HS-5 (cell line): Measurements from ENCODE around the gene COX7A1.
"Not testable (repeated sequence)": the region's sequence is repeated elsewhere in the genome, so short reads cannot be mapped to it uniquely, and the experiment has no call there.

Experiments used
- DNase-seq: peaks from one replicate; pipeline ENCODE4 v3.0.0-alpha.2; 2012; ENCODE audit warnings: low read depth

Gene COX7A1

DNA sequence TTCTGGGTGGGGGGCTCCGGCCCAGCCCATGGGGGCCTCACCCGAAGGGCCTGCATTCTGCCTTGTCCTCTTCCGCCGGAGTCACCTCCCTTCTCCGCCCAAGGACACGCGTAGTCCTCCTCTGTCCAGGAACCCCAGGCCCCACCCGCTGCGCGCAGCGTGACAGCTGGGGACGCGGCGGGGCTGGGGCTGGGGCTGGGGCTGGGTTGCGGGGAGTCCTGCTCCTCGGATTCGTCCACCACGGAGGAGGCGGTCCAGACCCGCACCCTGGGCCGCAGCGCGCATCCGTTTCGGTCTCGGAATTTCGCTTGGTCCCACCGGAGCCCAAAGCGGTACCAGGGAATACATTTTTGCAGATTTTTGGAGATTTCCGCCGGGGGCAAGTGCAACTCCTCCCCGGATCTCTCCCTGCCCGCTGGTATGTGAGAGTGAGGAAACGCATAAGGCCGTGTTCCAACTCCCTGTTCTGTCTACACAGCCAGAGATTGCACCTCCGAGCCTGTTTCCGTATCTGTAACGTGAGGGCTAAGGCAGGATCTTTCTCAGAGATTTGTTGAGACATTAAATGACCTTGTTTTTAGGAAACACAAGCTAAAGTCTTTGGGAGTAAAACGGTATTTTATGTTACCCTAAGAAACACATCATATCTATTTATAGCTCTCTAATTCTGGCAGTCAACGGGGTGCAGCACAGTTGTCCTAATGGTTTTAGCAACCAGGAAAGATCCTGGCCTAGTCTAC lies at the start of gene COX7A1:
COX7A1 (minus strand) TSS at position 96 of the 740 bp plus-strand sequence; CDS start at position 56, 40 bp downstream.
- DNase-seq, result no peak

DNA sequence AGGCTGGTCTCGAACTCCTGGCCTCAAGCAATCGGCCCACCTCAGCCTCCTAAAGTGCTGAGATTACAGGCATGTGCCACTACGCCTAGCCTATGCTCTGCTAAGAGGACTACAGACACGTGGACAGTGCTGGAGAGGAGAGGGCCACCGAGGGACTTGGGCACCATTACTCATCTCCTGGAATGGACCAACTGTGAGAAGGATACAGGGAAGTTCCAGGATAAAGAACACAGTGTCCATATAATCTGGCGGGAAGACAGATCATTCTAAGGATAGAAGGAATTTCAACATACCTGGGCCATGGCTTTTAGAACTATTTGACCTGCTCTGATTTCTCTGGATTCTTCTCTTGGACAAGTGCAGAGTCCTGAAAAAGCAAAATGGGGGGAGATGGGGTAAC lies 49.4 kb upstream of the COX7A1 start:
- no peak for DNase-seq

DNA sequence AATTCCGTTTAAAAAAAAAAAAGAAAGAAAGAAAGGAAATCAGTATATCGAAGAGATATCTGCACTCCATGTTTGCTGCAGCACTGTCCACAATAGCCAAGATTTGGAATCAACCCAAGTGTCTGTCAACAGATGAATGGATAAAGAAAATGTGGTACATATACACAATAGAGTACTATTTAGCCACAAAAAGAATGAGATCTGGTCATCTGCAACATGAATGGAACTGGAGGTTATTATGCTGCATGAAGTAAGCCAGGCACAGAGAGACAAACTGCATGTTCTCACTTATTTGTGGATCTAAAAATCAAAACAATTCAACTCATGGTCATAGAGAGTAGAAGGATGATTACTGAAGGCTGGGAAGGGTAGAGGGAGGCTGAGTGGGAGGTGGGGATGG lies 45.9 kb upstream of the COX7A1 start:
- no peak for DNase-seq

DNA sequence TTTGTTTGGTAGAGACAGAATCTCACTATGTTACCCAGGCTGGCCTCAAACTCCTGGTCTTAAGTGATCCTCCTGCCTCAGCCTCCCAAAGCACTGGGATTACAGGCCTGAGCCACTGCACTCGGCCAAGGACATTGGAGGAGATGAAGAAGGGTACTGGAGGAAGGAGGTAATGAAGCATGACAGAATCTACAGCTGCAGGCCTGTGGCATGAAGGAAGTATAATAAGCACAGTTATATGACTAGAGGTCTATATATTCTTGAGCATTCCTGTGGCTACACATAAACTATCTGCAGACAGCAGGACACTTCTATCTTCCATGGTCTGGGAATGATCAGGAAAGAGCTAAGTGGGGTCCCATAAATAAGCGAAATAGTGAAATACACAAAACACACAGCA lies 44.0 kb upstream of the COX7A1 start:
- no peak for DNase-seq

DNA sequence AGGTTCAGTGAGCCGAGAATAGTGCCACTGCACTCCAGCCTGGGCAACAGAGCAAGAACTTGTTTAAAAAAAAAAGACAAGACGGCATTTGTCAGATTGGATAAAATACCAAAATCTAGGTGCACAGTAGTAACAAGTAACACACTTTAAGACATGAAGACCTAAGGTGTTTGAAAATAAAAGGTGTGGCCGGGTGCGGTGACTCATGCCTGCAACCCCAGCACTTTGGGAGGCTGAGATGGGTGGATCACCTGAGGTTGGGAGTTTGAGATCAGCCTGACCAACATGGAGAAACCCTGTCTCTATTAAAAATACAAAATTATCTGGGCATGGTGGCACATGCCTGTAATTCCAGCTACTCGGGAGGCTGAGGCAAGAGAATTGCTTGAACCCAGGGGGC lies 34.5 kb upstream of the COX7A1 start:
- DNase-seq, result not testable (repeated sequence)

DNA sequence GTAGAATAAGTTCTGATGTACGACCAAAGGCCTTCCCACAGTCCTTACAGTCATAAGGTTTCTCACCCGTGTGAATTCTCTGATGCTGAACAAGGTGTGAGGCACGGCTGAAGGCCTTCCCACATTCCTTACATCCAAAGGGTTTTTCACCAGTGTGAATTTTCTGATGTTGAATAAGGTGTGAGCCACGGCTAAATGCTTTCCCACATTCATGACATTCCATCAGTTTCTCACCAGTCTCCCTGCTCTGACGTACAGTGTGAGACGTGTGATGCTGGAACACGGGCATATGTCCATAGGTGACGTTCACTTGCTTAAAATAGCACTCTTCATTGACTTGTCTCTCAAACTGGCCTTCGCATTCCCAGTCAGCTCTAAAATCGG lies 31.0 kb upstream of the COX7A1 start:
- DNase-seq, result no peak

DNA sequence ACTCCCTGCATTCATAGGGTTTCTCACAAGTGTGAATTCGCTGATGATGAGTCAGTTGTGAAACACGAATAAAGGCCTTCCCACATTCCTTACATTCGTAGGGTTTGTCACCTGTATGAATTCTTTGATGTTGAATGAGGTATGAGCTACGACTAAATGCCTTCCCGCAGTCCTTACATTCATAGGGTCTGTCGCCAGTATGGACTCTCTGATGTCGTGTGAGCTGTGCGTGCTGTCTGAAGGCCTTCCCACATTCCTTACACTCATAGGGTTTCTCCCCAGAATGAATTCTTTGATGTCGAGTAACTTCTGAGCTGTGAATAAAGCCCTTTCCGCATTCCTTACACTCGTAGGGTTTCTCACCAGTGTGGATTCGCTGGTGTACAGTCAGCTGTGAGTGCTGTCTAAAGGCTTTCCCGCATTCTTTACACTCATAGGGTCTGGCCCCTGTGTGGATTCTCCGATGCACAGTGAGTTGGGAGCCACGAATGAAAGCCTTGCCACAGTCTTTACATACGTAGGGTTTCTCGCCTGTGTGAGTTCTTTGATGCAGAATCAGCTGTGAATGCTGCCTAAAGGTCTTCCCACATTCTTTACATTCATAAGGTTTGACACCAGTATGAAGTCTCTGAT lies 30.5 kb upstream of the COX7A1 start:
- no peak for DNase-seq

DNA sequence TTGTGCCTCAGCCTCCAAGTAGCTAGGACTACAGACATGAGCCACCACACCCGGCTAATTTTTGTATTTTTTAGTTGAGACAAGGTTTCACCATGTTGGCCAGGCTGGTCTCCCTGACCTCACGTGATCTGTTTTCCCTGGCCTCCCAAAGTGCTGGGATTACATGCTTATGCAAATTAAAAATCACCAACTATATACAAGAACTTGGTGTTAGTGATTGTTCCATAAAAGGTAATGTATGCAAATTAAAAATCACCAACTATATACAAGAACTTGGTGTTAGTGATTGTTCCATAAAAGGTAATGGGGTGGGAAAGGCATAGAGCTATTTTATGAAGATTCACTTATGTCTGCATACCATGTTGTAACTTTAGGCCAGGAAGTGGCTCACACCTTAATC lies 26.8 kb upstream of the COX7A1 start:
- not testable (repeated sequence) for DNase-seq

DNA sequence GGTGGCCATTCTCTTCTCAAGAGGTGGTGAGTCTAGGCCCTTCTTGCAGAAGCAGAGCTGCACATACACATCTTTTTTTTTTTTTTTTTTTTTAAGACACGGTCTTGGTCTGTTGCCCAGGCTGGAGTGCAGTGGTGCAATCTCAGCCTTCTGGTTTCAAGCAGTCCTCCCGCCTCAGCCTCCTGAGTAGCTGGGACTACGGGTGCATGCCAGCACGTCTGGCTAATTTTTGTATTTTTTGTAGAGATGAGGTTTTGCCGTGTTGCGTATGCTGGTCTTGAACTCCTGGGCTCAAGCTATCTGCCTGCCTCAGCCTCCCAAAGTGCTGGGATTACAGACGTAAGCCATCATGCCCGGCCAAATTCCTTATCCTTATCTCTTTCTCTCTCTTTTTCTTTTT lies 21.6 kb upstream of the COX7A1 start:
- DNase-seq, result not testable (repeated sequence)

DNA sequence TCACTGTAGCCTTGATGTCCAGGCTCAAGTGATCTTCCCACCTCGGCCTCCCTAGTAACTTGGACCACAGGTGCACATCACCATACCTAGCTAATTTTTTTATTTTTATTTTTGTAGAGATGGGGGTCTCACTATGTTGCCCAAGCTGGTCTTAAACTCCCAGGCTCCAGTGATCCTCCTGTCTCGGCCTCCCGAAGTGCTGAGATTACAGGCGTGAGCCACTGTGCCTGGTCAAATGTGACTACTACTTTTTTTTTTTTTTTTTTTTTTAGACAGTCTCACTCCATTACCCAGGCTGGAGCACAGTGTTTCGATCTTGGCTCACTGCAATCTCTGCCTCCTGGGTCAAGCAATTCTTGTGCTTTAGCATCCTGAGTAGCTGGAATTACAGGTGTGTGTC lies 20.6 kb upstream of the COX7A1 start:
- DNase-seq, result no peak

DNA sequence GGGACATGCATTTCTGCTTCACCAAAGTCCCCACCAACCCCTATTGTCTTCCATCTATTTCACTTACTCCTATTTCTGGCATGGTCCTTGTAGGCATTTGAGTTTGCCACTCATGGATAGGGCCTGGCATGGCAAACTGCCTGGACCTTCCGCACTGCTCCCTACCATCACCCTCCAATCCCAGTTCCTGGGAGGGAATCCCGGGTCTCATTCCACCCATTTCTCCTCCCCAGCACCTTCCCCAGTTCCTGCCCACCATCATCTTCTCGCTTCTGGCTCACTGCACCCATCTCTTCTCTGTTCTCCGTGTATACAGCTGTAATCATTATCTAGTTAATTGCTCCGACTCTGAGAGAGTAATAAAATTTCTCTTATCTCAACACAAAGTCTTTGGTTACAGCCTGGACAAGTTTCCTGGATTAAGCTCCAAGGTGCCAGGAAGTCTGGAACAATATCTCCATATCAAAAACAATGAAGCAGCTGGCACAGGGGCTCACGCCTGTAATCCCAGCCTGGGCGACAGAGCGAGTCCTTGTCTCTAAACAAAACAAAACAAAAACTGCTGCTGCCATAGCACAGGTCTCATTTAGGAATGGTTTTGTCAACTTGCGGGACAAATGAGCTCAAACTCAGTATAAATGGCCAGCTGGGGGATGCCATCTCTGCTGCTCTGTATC lies 17.0 kb upstream of the COX7A1 start:
- DNase-seq, result no peak

DNA sequence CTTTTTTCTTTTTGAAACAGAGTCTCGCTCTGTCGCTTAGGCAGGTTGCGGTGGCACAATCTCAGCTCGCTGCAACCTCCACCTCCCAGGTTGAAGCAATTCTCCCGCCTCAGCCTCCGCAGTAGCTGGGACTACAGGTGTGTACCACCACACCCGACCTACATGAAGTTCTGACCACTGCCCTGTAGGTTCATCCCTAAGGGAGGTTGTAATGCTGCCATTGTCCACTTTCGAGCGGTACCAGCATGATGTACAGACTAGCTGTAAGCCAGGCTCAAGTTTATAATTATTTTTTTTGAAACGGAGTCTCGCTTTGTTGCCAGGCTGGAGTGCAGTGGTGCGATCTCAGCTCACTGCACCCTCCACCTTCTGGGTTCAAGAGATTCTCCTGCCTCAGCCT lies 11.6 kb upstream of the COX7A1 start:
- DNase-seq, result no peak

DNA sequence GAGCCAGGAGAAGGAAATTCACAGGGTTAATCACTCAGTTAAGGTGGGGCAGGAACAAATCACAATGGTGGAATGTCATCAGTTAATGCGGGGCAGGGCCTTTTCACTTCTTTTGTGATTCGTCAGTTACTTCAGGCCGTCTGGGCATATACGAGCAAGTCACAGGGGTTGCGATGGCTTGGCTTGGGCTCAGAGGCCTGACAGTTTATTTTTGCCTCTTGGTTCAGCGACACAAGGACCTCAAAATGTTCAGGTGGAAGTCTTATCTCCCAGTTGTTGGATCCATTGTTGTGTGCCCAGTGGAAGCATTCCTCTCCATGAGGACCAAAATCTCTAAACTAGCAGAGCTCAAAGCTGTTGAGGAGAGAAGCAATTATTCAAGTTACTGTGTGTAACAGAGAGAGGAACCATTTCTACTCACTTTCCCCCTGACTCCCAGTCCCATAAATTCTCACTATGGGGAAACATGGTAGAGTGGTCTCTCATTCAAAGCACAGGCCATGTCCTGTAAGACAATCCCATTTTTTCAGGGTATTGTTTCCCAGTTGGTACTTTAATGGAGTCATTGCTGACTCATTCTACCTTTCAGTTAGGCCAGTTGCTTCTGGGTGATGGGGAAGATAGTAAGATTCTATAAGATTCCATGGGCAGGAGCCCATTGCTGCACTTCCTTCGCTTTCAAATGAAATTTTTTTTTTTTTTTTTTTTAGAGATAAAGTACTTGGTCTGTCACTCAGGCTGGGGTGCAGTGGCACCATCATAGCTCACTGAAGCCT lies 8.8 kb upstream of the COX7A1 start:
- no peak for DNase-seq

DNA sequence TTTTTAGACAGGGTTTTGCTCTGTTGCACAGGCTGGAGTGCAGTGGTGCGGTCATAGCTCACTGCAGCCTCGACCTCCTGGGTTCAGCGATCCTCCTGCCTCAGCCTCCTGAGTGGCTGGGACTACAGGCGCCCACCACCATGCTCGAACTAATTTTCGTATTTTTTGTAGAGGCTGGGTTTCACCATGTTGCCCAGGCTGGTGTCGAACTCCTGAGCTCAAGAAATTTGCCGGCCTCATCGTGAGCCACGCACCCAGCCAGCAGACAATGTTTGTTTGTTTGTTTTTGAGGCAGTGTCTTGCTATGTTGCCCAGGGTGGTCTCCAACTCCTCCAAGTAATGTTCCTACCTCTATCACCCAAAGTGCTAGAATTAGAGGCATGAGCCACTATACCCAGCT lies 879 bp upstream of the COX7A1 start:
- no peak for DNase-seq

DNA sequence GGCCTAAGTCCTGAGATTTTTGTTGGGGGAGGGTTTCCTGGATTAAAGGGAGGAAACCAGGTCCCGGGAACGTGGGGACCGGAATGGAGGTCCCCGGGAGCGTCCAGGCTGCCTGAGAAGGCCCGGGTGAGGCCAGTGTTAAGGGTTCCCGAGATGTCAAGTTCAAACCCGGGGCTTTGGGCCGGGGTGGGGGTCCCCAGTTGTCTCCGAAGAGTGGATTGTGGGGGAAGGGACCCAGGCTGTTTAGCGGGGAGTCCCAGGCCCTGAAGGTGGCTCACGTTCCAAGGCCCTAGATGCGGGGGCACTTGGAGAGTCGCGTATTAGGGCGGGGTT lies 262 bp downstream of the COX7A1 start:
- no peak for DNase-seq

DNA sequence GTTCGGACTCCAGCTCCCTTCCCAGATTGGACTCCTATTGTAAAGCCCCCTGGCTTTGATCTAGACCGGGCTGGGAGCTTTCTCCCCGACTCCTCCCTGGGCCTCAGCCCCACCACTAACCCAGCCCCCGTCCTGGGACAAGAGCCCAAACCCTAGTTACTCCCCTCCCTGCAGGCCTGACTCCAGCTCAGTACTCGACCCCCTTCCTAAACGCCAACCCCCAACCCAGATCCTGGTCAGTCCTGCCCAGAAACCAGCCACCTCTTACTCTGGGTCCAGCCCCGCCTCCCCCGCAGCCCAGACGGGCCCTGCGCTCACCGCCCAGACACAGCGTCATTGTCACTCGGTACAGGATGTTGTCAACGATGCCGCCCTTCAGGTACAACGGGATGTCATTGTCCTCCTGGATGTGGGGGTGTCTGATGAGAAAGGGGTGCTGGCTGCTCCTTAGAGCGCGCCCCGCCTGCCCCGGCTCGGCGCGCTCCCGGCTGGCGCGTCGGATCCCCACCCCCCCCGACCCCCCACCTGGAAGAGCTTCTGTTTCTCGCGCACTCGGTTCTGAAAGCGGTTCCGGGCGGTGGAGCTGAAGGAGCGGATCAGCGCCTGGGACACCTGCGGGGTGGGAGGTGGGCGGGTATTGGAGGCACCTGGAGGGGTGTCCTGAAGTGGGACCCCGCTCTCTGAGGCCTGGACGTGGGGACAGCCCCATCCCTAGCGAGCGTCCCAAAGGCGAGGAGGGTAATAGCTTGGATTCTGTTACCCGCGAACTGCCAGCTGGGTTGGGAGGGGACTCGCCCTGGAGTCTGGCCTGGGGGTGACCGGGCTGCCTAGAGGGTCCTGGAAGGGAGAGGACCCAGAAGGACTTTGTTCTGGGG lies 866 bp downstream of the COX7A1 start:
- DNase-seq, result no peak

DNA sequence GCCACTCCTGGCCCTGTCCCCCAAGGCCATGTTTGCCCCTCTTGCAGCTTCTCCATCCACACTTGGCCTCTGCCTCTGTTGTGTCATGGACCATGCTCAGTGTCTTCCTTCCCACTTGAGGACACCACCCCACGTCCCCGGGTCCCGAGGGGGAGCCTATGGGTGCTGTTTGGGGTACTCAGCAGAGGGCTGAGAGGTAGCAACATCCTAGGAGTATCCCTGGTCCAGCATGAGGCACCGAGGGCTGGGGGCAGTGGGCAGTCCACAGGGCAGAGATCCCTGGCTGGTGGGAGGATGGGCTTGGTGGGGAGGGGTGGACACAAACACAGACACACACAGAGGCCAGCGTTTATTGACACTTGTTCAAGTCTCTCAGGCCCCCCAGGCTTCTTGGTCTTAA lies 1.7 kb downstream of the COX7A1 start:
- no peak for DNase-seq

DNA sequence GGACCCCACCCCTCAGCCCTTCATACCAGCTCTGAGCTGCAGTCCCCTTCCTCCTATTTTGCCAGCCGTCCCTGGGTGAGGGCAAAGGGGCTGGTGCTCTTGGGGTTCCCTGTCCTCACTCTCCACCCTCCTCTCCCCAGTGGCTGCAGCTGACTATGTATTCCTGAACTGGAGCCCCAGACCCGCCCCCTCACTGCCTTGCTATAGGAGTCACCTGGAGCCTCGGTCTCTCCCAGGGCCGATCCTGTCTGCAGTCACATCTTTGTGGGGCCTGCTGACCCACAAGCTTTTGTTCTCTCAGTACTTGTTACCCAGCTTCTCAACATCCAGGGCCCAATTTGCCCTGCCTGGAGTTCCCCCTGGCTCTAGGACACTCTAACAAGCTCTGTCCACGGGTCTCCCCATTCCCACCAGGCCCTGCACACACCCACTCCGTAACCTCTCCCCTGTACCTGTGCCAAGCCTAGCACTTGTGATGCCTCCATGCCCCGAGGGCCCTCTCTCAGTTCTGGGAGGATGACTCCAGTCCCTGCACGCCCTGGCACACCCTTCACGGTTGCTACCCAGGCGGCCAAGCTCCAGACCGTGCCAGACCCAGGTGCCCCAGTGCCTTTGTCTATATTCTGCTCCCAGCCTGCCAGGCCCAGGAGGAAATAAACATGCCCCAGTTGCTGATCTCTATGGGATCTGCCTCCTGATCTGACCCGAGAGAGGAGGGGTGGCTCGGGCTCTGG lies 2.4 kb downstream of the COX7A1 start:
- DNase-seq, result no peak

DNA sequence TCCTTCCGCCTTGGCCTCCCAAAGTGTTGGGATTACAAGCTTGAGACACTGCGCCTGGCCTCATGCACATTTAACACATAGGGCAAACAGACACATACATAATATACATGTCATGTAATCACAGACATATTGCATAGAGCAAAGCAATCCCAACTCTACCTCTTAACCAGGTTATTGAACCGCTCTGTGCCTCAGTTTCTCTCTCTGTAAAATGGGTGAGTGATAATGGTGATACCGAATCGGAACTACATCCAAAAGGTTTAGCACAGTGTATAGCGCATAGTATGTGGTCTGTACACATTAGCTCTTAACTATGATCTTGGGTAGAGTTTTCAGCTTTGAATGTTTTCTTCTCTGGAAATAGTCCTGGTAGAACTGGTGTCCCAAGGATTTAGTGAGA lies 7.6 kb downstream of the COX7A1 start:
- DNase-seq, result no peak

DNA sequence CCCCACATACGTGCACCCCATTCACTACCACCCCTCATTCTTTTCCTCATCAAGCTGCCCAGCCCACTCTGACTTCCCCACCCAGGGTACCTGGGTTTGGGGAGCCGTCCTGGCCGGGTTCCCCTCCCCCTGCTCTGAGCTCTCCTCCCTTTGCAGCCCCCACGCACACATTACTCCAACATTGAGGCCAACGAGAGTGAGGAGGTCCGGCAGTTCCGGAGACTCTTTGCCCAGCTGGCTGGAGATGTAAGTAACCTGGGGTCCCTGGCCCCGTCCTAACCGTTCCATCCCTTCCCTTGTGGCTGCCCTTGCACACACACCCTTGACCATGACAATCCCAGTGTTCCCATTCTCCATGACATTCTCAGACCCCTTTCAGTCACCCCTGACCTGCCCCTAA lies 9.8 kb downstream of the COX7A1 start:
- DNase-seq, result no peak

DNA sequence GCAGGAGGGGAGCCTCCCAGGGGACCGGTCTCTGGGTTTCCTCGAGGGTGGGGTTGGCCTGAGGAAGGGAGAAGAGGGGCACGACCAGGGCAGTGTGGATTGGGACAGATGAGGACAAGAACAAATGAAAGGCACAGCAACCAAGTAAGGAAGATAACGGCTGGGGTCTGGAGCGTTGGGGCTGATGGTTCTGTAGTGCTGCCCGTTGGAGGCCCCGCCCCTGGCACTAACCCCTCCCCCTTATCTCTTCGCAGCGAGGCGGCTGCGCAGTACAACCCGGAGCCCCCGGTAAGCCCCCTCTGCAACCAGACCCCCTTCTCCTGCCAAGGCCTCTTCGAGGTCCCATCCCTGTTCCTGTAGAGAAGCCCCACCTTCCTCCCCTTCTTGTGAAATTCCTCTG lies 10.2 kb downstream of the COX7A1 start:
- no peak for DNase-seq
